Breast epithelium (tissue), 4 donors: Measurements from ENCODE around the gene RAB20. TPM values are rescaled to one million over a fixed set of nuclear protein-coding genes. Genes with fewer than 3 reads are reported as not detected.

ENCODE experiments used
- DNase-seq, 2 donors: peaks; one replicate each; pipeline ENCODE4 v3.0.0-alpha.2; 2019; ENCODE audit warnings: low spot score in 2 of 2
- H3K27ac ChIP-seq, 2 donors: fragments of 200-600 bp; sonication (generic) in 1 of 2; one replicate each; pipeline ENCODE4 v1.5.1; 2016 to 2019; ENCODE audit warnings: mild to moderate bottlenecking in 1 of 2
- H3K27me3 ChIP-seq, 2 donors: fragments of 200-600 bp; sonication (generic) in 1 of 2; one replicate each; pipeline versions ENCODE4 v1.5.1 to v1.6.0; 2017 to 2019; ENCODE audit warnings: control low read depth in 1 of 2, mild to moderate bottlenecking in 1 of 2
- H3K36me3 ChIP-seq: fragments of 200-600 bp; one replicate; pipeline ENCODE4 v1.5.1; 2019
- H3K4me1 ChIP-seq, 2 donors: fragments of 200-600 bp; sonication (generic); one replicate each; pipeline ENCODE4 v1.5.1; 2016 to 2019; ENCODE audit warnings: control low read depth in 1 of 2
- H3K4me3 ChIP-seq, 3 donors: fragments of 200-600 bp; sonication (generic); 1 replicate in 2 of 3; 2 replicates in 1 of 3; pipeline ENCODE4 v1.5.1; 2016 to 2019; ENCODE audit warnings: mild to moderate bottlenecking in 3 of 3, moderate library complexity in 2 of 3
- H3K9me3 ChIP-seq, 2 donors: fragments of 200-600 bp; sonication (generic) in 1 of 2; one replicate each; pipeline ENCODE4 v1.5.1; 2016 to 2019; ENCODE audit warnings: control low read depth in 1 of 2
- CTCF ChIP-seq, 3 donors: fragments of 450-650 bp; IDR thresholded peaks; one replicate each; pipeline ENCODE4 v1.5.1; 2016 to 2017; ENCODE audit warnings: antibody characterized with exemption in 3 of 3, mild to moderate bottlenecking in 3 of 3, moderate library complexity in 3 of 3
- POLR2A ChIP-seq: fragments of 450-650 bp; IDR thresholded peaks from one replicate; pipeline ENCODE4 v1.6.1; 2016; ENCODE audit warnings: antibody characterized with exemption, mild to moderate bottlenecking, moderate library complexity
- POLR2AphosphoS5 ChIP-seq, 3 donors: sonication (generic); formaldehyde crosslinking; IDR thresholded peaks; one replicate each; pipeline ENCODE4 v1.6.1; 2017; ENCODE audit warnings: antibody characterized with exemption in 3 of 3
- intact Hi-C: fragments of 100-400 bp; cut with DNase I; formaldehyde crosslinking; loops from one replicate; pipeline ENCODE4 v1.15.1; 2023; ENCODE audit warnings: low total_unique reads
- total RNA-seq, 3 donors: library from RNA; depleted of rRNA; stranded (reverse); fragments of >200 nt; gene quantifications; one replicate each; pipeline ENCODE4 v1.1.0, GENCODE V29; 2016

Gene RAB20
- total RNA-seq, 3 donors from 2014 or later = 25.8 to 33.4 (median 30.0) TPM

- Histone ChIP-seq H3K4me1 (no peaks in the 10 kb centered on the region), H3K4me3 (no peak overlapping the region), H3K36me3 (no peaks in the 10 kb centered on the region), H3K9me3 (no peaks in the 10 kb centered on the region), H3K27ac (peak overlapping the region in 1 of 2 donors; percentile 22), H3K27me3 (no peaks in the 10 kb centered on the region)
- intact Hi-C loops = no loop called here
- DNase-seq = peak; percentile 65 to 93
- no peak for TF ChIP-seq CTCF (IDR thresholded peaks at IDR 0.05)
- TF ChIP-seq POLR2A = no peak
- peak in 1 of 3 donors; percentile 20 for TF ChIP-seq POLR2AphosphoS5 (IDR thresholded peaks at IDR 0.05)
Measured at GRCh38 chr13:110590577-110590976, 29.1 kb upstream of the RAB20 start.

- Histone ChIP-seq H3K4me3 (no peak overlapping the region), H3K36me3 (no peaks in the 10 kb centered on the region), H3K27ac (peak overlapping the region in 1 of 2 donors; percentile 22), H3K4me1 (no peaks in the 10 kb centered on the region), H3K27me3 (no peaks in the 10 kb centered on the region), H3K9me3 (no peaks in the 10 kb centered on the region)
- DNase-seq = no peak
- TF ChIP-seq CTCF (IDR thresholded peaks at IDR 0.05) (no peak), POLR2AphosphoS5 (IDR thresholded peaks at IDR 0.05) (no peak), POLR2A (no peak)
- intact Hi-C loops = no loop called here
Measured at GRCh38 chr13:110589793-110590390, 28.4 kb upstream of the RAB20 start.

GRCh38 chr13:110583178-110583865, 21.8 kb upstream of the RAB20 start:
- Histone ChIP-seq H3K27me3 (no peaks in the 10 kb centered on the region), H3K9me3 (no peaks in the 10 kb centered on the region), H3K4me1 (no peaks in the 10 kb centered on the region), H3K27ac (no peak overlapping the region), H3K36me3 (no peaks in the 10 kb centered on the region), H3K4me3 (no peak overlapping the region)
- no peak for TF ChIP-seq POLR2A
- no peak for TF ChIP-seq CTCF (IDR thresholded peaks at IDR 0.05)
- TF ChIP-seq POLR2AphosphoS5 (IDR thresholded peaks at IDR 0.05) = no peak
- intact Hi-C loops = loop anchor here (5.0 kb wide), 1 partner anchor 429 kb away; no protein-coding TSS in a partner anchor
- DNase-seq = no peak

GRCh38 chr13:110582421-110582954, 21.0 kb upstream of the RAB20 start:
- no peaks in the 10 kb centered on the region for H3K27me3 ChIP-seq
- H3K4me1 ChIP-seq = no peaks in the 10 kb centered on the region
- DNase-seq = no peak
- intact Hi-C loops = loop anchor here (5.0 kb wide), 1 partner anchor 430 kb away; no protein-coding TSS in a partner anchor
- no peaks in the 10 kb centered on the region for H3K9me3 ChIP-seq
- no peak overlapping the region for H3K4me3 ChIP-seq
- no peaks in the 10 kb centered on the region for H3K36me3 ChIP-seq
- H3K27ac ChIP-seq = no peak overlapping the region
- TF ChIP-seq POLR2A = no peak
- TF ChIP-seq POLR2AphosphoS5 (IDR thresholded peaks at IDR 0.05) = no peak
- no peak for TF ChIP-seq CTCF (IDR thresholded peaks at IDR 0.05)
